HG03066 (cell line): ENCODE results near the gene MEI1.
"Not testable (repeated sequence)": the region's sequence is repeated elsewhere in the genome, so short reads cannot be mapped to it uniquely, and the experiment has no call there.

Experiments
- ATAC-seq: cut with Tn5 transposase; IDR thresholded peaks from one replicate; pipeline ENCODE4 v1.9.1; 2021; ENCODE audit warnings: low read depth; ENCODE audit not compliant: unreplicated experiment

The MEI1 gene

DNA sequence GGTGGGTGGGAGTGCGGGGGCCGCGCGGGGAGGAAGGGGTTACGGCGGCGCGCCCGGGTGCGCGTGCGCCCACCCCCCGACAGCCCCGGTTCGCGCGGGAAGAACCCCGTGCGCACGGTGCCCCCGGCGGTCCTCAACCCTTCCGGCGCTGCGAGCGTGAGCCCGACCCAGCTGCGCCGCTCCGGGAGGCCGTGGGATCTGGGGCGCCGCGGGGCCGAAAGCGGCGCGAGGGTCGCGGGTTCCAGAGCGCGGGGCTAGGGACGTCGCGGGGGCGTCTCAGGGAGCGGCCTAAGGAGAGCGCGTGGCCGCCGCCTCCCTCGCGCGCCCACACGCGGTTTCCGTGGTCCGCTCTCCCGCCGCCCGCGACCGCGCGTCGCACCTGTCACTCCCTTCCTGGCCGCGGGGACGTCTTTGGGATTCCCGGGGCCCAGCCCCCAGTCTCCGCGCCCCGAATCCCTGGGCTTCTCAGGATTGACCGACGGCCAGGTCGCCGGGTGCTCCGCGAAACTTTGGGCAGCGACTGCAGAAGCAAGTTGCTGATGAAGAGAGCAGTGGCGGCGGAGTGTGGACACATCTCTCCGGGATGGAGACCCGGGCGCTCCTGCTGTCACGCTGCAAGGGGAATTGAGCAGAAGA lies 134.2 kb downstream of the MEI1 start:
- ATAC-seq: peak; percentile 12

DNA sequence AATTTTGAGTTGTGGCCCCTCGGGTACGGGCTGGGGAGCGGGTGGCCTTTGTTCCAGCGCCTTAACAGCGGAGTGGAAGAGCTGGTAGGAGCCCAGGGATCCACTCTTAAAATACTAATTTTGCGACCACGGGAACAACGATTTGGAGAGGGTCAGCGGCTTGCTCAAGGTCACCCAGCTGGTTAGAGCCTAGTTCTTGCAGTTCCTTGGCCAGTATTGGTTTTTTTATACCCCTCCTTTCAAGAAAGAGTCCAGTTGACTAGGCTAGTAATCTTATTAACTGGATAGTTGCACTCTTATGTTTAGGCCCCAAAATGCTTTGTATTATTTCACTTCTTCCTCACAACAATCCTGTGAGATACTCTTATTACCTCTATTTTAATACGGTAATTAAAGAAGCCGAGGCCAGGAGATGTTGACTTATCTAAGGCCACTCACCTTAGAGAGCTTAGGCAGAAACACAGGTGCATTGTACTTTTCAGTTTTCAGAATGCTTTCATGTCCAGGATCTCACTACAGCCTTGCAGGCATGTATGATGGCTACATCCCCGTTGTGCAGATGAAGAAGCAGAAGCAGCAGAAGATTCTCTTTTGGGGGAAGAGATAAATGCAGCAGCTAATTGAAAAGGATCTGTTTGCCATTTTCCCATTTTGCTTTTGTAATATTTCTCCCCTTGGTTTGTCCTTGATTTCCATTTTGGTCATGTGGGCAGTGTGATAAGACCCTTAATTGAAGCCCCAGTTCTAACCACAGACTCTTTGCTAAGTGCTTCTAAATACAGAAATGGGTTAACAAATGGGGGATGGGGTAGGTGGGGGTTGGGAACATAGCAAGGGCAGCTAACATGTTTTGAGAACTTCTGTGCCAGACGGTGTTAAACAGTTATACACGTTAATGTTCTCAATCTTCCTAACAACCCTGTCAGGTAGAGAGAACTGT lies 135.0 kb downstream of the MEI1 start:
- no peak for ATAC-seq

DNA sequence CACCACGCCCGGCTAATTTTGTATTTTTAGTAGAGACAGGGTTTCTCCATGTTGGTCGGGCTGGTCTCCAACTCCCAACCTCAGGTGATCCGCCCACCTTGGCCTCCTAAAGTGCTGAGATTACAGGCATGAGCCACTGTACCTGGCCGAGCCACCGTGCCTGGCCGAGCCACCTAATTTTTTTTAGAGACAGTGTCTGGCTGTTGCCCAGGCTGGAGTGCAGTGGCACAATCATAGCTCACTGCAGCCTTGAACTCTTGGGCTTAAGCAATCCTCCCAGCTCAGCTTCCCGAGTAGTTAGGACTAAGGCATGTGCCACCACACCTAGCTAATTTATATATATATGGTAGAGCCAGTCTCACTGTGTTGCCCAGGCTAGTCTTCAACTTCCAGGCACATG lies 136.2 kb downstream of the MEI1 start:
- not testable (repeated sequence) for ATAC-seq

DNA sequence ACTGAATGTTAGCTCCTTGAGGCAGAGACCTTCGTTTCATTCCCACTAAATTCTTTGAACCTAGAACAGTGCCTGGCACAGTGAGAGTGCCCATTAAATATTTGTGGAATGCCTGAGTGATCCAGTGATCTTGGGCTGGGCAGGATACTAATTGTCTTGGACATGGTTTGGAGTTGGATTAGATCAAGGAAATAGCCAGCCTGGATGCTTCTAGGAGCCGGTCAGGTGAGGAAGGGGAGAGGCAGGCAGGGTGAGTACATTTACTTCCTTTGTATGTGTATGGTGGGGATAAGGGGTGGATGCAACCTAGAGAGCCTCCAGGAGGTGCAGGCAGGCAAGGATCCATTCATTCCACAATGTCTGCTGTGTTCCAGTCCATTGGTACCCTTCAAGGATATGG lies 137.2 kb downstream of the MEI1 start:
- ATAC-seq: no peak

DNA sequence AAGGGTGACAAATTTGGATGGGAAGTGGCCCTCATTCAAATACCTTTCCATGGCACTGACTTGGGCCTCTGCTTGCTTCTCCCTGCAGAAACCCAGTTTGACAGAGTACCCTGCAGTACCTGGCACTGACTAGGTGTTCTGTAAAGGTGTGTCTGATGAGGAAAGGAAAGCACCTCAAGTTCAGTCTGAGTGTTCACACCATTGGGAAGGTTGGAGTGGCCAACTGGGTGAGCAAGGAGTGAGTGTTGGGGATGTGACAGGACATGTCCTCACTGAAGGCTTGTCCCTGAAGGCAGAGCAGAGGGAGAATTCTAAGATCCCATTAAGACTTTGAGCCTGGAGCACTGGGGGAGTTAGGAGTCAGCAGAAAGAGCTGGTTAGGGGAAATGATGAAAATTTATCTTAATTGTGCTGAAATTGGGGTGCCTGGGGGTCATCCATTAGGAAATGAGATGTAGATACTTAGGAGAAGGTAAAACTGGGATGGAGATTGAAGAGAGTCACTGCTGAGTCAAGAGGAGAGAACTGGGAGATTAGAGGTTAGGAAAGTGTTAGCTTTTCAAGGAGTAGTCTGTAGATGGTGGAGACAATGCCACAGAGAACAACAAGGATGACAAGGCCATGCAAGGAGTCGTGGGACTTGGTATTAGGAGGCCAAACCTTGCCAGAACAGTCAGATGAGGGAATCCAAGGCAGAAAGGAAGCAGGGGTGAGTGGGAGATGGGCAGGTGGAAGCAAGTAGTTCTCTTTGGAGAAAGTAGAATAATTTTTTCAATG lies 139.7 kb downstream of the MEI1 start:
- ATAC-seq: no peak

DNA sequence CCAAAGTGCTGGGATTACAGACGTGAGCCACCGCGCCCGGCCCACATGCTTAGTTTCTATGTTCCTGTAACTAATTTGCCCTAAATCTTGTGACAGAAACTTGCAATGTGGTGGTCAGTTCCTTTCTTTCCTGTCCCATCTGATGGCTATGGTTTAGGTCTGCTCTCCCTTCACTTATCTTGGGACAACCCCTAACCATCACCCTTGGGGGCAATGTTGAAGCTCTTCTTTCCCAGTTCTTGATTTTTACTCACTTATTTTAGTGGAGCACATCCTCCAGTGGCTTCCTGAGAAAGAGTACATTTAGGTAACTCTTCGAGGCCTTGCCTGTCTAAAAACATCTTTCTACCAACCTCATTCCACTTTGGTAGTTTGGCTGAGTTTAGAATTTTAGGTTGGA lies 140.9 kb downstream of the MEI1 start:
- no peak for ATAC-seq

DNA sequence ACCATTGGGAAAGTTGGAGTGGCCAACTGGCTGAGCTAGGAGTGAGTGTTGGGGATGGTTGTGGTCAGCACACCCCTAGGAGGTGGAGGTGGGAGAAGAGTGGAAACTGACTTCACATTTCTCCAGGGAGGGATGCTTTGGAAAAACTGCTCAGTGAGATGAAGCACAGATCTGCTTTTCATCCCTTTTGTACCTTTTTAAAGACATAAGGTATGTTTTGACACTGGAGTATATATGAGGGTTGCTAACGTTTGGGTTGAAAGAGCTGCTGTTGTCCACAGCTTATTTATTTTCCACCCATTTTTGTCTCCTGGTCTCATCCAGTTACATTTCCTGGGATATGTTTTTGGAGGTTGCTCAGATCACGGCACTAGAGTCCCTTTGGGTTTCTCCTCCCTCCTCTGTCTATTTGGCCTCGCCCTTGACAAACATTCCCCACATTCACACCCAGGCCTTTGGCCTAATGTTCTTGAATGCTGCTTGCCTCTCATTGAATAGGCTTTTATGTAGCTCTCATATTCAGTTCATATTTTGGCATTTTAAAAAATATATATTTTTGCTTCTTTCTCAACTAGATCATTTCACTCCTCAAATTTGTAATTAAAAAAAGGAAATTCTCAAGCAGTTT lies 141.9 kb downstream of the MEI1 start:
- ATAC-seq: no peak

DNA sequence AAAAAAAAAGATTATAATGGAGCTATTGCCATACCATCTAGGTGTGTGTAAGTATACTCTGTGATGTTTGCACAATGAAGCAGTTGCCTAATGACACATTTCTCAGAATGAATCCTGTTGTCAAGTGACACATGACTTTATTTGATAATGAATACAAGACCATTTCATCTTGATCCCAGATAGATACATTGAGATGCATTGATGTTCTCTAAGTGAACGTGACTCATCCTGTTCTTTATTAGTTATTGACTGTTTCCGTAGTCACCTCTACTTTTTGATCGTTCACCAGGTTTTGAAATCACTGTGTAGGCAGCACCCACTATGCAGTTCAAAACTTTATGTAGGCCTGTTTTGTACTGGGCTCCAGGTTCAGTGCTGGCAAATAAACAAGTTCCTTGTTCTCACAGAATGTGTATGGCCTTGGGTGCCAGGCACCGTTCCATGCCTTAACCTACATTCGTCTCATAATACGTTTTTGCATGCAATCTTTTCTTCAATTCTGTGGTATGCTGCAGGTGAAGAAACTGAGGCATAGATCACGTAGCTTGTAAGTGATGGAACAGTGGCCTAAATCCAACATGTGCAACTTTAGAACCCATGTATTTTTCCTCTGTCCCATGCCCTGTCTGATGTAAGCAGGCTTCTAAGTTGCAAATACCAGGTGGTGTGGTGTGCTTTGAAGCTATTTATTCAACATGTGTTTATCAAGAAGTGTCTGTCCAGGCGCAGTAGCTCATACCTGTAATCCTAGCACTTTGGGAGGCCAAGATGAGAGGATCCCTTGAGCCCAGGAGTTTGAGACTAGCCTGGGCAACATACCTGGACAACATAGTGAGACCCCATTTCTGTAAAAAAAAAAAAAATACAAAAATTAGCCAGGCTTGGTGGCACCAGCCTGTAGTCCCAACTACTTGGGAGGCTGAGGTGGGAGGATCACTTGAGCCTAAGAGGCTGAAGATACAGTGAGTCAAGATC lies 144.0 kb downstream of the MEI1 start:
- ATAC-seq: no peak

DNA sequence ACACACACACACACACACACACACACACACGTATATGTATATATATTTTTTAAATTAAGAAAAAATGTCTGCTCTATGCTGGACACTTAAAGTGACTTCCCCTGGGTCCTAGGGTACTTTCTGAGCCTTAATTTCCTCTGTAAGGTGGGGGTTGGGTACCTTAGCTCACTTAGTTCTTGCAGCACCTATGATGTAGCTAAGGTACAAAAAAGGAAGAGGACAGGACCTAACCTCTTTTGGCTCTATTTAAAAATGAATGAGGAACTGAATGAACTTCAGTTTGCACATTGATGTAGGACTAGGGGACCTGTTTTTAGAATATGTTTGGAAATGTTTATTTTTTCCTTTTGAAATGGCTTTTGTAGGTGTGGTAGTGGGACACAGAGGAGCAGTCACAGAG lies 144.7 kb downstream of the MEI1 start:
- ATAC-seq: no peak

DNA sequence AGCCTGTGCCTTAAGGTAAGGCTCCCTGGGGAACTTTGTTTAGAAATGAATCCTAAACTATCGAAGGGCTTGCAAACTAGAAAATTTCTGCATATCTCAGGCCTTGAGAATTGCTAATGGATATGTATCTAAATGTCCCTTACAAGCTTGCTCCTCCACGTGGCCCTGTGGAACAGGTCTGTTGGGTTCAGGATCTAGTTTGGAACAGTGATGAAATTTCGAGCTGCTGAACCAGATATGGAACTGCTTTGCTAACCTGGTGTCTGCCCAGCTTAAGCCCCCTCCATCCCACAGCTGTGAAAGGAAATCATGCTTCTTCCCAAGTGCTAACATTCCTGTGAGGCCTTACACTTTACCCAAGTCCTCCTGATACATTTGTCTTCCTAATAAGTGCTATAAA lies 145.2 kb downstream of the MEI1 start:
- no peak for ATAC-seq

DNA sequence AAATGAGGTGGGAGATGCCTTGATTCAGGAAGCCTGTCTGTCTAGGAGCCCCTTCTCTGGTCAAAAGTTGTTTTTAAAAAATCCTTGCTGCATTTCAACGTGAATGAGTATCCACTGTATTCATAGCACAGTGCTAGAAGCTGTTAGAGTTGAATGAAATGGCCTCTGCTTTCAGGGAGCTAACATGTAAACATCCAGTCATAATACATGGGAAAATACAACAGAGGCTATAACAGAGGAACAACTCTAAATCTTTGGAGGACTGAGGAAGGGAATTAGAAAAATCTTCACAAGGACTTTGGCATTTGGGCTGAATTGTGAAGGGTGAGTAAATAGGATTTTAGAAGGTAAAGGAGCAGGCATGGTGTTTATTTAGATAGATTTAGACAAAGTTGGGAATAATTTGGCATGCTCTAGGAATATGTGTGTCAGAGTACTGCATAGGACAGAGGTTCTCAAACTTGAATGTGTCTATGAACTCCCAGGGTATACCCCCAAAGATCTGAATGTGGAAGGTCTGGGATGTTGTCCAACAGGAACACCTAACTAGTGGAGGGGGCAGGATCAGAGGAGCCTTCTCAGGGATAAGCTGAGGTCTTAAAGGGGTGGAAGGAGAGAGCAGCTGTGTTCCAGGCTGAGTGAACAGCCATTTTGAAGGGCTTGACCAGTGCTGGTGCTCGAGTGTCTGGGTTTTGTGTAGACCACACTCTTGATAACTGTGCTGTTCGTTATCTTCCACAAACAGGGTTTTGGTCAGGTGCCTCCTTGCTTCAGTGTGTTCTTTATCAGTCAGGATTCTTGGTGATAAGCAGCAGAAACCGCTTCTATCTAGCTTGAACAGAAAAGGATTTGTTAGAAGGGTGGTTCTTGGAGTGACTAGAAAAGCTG lies 146.3 kb downstream of the MEI1 start:
- ATAC-seq: no peak

DNA sequence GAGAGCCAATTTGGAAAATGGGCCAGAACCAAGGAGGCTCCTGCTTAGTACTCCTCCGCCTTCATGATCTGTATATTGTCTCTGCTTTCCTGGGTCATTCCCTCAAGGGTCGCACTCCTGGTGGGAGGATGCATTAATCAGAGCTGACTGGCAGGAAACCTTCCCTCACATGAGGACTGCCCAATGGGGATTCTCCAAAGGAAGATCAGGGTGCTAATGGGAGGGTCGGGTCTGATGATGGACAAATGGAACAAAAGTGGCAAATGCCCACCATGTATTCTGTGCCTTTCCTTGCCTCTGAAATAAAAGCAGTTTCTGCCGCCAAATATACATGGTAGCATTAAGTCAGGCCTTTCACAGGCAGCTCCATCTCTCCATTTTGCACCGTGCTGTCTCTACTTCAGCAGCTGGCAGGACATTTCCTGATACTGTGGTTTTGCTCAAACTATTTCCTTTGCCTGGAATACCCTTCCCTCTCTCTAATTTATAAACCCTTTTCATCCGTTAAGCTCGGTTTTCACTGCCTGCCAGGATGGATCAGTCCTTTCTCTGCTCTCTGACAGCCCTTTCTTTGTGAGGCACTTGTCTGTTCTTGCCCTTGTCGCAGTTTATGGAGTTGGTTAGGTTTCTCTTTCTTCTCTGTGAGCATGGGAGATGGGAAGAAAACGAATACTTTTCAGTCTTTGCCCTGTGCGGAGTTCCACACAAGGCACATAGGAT lies 147.1 kb downstream of the MEI1 start:
- no peak for ATAC-seq

DNA sequence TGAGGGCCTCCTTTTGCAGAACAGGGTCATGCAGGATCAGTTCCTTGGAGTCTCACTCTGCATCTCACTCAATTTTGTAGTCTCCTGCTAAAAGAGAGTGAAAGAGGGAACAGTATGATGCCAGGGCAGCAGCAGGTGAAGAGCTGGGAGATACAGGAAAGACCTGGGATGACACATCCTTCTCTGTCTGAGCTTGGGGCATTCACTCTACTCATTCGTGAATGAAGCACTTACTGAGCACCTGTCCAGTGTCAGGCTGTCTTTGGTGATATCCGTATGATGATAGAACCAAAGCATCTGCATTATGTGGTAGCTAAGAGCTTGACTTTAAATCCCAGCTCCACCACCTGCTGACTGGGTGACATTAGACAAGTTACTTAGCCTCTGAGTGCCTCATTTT lies 148.0 kb downstream of the MEI1 start:
- ATAC-seq: no peak

DNA sequence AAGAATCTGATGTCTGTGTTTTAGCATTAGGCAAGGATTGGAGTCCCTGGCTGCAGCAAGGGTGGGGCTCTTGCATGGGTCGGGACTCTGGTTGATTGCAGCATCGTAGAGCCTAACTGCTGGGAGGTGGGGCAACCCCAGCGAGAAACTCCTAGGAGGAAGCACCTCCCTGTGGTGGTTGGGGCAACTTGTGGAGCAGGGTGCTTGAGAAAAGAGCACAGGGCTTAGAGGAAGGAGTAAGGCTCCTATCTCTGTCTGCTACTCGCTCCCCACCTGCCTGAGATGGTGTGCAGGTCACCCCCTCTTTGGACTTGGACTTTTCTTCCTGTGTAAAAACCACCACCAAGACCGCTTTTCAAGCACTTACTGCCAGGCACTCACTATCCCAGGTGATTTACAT lies 149.2 kb downstream of the MEI1 start:
- ATAC-seq: no peak
